AG09309 (cell line): Measurements from ENCODE around the gene ADIPOR2.

Source experiments
- DNase-seq: peaks from one replicate; pipeline ENCODE4 v3.0.0-alpha.2; 2010; ENCODE audit warnings: low read depth
- H3K4me3 ChIP-seq: 2 replicates; pipeline ENCODE4 v1.5.1; 2011; ENCODE audit warnings: mild to moderate bottlenecking, low read depth, low read length, moderate library complexity; ENCODE audit not compliant: control insufficient read depth
- CTCF ChIP-seq: IDR thresholded peaks from 2 replicates; pipeline ENCODE4 v1.5.1; 2011; ENCODE audit warnings: mild to moderate bottlenecking, low read depth, low read length, inconsistent platforms; ENCODE audit not compliant: insufficient read depth, control insufficient read depth; ENCODE audit errors: missing control alignments

Gene ADIPOR2

GRCh38 chr12:1665366-1665765 is 25.5 kb upstream of the ADIPOR2 start:
- TF ChIP-seq CTCF: no peak
- no peak overlapping the region for H3K4me3 ChIP-seq
- DNase-seq: no peak

GRCh38 chr12:1666215-1666614 is 24.7 kb upstream of the ADIPOR2 start:
- H3K4me3 ChIP-seq: no peak overlapping the region
- TF ChIP-seq CTCF: no peak
- DNase-seq: no peak

GRCh38 chr12:1666685-1667162 is 24.1 kb upstream of the ADIPOR2 start:
- no peak for TF ChIP-seq CTCF
- no peak for DNase-seq
- no peak overlapping the region for H3K4me3 ChIP-seq

- TF ChIP-seq CTCF: no peak
- H3K4me3 ChIP-seq: no peak overlapping the region
- no peak for DNase-seq
Observed at GRCh38 chr12:1668833-1669543, 21.9 kb upstream of the ADIPOR2 start.

GRCh38 chr12:1670358-1671268 is 20.3 kb upstream of the ADIPOR2 start:
- DNase-seq: no peak
- H3K4me3 ChIP-seq: no peak overlapping the region
- no peak for TF ChIP-seq CTCF

GRCh38 chr12:1676043-1676442 is 14.8 kb upstream of the ADIPOR2 start:
- H3K4me3 ChIP-seq: no peak overlapping the region
- no peak for DNase-seq
- TF ChIP-seq CTCF: no peak
